Measurements from ENCODE around the gene B3GALT5.

B3GALT5 gene

GRCh38 chr21:39648879-39649278 lies 36.1 kb downstream of the B3GALT5 start:
- DNase-seq, result no peak

DNA sequence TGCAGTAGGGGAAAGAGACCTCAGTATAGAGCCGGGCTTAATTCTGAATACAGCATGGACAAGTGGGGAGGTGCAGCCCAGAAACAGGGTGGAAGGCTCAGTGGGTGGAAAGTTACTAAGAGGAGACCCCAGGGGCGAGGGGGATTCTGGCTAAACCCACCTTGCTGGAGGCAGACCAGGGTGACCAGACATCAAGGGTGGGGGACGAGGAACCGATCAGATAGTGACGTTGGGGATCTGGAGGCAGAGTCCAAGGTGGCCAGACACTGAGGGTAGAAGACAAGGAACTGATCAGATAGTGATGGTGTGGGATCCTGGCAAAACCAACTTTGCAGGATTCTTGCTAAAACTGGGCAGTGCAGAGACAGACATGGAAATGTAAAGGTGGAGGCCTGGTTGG lies 36.8 kb downstream of the B3GALT5 start:
- no peak for DNase-seq

- DNase-seq, result no peak
These were observed 37.6 kb downstream of the B3GALT5 start for GRCh38 chr21:39650306-39650705.

GRCh38 chr21:39650801-39651200 lies 38.1 kb downstream of the B3GALT5 start:
- no peak for DNase-seq

DNA sequence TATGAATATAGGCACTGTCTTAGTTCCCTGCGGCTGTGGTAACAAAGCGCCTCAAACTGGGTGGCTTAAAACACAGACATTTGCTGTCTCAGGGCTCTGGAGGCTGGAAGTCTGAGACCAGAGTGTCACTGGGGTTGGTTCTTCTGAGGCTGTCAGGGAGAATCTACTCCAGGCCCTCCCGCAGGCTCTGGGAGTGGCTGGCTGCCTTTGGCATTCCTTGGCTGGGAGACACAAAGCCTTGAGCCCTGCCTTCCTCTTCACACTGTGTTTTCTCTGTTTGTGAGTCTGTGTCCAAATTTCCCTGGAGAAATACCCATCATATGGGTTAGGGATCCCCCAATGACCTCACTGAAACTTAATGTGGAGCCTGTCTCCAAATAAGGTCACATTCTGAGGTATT lies 38.5 kb downstream of the B3GALT5 start:
- DNase-seq, result no peak

DNA sequence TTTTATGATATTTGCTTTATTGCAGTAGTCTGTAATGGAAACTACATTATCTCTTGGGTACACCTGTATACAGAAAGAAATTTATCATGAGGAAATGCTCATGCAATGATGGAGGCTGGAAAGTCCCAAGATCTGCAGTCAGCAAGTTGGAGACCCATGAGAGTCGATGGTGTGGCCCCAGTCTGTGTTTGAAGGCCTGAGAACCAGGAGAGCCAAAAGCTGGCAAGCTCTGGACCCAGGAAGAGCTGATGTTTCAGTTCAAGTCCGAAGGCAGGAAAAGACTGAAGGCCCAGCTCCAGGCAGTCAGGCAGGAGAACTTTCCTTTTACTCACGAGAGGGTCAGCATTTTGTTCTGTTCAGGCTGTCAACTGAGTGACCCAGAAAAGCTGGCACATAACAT lies 42.2 kb downstream of the B3GALT5 start:
- DNase-seq, result no peak

- DNase-seq, result no peak
These were observed 42.8 kb downstream of the B3GALT5 start for GRCh38 chr21:39655589-39655988.

GRCh38 chr21:39656209-39656608 lies 43.5 kb downstream of the B3GALT5 start:
- no peak for DNase-seq

GRCh38 chr21:39657091-39657689 lies 44.5 kb downstream of the B3GALT5 start:
- DNase-seq, result no peak

DNA sequence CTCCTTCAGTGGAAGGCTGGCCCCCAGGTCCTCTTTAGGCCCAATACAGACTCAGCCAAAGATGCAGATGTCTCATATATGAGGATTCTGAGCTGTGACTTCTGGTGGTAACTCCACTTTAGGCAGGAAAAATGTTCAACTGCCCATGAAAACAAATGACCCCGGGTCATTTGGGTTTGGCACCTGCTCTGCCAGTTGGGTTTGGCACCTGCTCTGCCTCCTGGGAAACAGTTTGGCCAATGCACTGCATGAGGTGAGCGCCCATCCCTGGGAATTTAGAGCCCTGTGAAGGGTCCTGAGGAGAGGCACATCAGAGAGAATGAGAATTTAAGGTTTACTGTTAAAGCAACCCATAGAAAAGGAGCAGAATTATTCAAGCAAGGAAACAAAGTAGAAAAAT lies 45.3 kb downstream of the B3GALT5 start:
- no peak for DNase-seq

DNA sequence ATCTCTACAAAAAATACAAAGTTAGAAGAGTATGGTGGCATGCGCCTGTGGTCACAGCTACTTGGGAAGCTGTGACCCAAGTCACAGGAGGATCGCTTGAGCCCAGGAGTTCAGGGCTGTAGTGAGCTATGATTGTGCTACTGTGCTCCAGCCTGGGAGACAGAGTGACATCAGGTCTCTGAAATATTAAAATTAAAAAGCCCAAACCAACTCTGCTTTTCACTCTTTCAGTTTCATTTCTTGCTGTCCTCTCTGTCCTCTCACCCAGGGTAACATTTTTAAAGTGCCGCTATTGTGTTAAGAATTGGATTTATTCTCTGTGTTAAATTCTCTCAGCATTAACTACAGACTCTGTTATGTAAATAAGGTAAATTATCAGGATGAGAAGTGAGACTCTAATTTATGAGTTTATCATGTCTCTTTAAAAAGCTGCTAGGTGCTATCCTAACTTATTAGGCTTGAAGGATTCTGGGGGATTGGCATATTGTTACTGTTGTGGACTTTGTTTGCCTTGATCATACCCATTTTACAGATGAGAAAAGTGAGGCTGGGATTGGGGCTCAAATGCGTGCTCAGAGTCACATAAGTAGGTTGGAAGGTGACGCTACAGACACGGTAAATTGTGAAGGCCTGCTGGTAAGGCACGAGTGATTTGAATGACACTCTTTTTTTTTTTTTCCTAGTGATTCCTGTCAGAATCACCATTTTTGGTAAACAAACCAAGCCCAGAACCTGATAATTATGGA lies 46.5 kb downstream of the B3GALT5 start:
- no peak for DNase-seq

DNA sequence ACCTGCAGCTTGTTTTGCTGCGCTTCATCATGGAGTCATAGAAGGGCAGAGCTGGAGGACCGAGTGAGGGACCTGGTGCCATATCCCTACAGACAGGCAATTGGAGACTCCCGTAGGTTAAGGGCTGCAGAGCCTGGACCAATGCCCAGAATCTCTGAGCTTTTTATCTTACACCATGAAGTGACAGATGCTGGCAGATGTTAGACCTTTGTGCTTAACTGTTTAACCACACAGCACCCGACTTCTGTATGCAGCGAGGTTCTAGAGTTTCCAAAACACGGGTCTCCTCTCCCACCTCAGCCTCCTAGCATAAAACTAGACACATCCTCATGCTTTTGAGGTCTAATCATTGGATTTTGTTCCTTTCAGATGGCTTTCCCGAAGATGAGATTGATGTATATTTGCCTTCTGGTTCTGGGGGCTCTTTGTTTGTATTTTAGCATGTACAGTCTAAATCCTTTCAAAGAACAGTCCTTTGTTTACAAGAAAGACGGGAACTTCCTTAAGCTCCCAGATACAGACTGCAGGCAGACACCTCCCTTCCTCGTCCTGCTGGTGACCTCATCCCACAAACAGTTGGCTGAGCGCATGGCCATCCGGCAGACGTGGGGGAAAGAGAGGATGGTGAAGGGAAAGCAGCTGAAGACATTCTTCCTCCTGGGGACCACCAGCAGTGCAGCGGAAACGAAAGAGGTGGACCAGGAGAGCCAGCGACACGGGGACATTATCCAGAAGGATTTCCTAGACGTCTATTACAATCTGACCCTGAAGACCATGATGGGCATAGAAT lies 47.6 kb downstream of the B3GALT5 start:
- no peak for DNase-seq

DNA sequence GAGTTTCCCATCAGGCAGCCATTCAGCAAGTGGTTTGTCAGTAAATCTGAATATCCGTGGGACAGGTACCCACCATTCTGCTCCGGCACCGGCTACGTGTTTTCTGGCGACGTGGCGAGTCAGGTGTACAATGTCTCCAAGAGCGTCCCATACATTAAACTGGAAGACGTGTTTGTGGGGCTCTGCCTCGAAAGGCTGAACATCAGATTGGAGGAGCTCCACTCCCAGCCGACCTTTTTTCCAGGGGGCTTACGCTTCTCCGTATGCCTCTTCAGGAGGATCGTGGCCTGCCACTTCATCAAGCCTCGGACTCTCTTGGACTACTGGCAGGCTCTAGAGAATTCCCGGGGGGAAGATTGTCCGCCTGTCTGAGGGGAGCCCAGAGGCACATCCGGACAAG lies 48.4 kb downstream of the B3GALT5 start:
- no peak for DNase-seq

DNA sequence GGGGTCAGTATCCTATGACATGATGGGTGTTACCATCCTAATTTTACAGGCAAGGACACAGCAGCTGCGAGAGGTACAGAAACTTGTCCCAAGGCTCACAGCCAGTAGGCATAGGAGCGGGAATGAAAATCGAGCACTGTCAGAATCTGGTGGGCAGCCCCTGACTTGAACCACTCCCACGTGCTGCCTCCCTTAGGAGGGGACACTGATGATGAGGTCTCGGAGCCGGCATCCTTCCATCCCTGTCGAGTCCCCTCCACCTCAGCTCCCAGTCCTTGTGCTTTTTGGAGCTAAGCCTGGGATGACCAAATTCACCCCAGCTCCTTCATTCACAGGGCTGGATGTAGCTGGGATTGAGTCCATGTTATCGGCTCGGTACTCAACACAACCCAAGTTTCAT lies 49.0 kb downstream of the B3GALT5 start:
- no peak for DNase-seq

- DNase-seq, result no peak
These were observed 49.7 kb downstream of the B3GALT5 start for GRCh38 chr21:39662411-39662953.

DNA sequence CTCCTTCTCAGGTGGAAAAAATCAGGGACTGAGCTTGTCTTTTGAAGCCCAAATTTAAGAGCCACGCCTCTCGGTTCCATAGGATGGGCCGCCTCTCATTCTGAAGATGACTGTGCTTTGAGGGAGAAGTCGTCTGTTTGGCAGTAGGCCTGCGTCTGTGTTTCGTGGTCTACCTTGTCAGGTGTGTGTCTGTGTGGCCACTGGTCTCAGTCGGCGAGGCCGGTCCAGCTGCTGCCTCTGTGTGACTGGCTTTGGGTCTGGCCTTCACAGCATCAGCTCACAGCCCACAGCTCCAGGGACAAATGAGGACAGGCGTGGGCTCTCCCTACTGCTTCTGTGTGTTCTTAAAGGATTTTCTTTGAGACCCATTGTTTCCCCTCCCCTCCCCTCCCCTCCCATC lies 50.3 kb downstream of the B3GALT5 start:
- no peak for DNase-seq

DNA sequence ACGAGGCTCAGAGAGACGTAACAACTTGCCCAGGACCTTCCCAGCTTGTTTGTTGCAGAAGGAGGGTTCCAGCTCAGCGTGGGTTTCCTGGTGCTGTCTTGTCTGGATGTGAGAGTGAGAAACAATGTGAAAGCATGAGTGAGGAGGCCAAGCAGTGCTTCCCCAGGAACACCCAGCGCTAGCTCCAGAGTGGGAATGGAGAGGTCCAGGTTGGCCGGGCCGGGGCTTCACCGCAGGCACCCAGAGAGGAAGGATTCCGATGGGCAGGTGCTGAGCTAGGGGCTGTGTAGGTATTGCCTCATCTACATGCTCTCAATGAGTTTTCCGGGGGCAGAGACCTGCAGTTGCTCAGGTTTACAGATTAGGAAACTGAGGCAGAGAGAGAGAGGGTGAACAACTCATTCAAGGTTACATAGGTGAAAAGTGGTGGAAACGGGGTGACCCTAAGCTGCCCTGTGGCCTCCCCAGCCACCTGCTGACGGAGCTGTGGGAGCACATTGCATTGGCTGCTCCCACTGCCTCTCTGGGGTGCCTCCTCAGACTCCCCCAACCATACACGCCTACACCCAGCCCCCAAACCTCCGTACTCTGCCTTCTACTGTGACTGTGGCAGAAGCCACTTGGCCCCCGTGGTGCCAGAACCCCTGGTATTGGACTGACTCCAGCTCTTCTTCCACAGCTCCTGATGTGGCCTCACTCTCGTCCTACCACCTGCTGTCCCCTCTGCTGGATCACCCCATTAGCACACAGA lies 51.2 kb downstream of the B3GALT5 start:
- no peak for DNase-seq

DNA sequence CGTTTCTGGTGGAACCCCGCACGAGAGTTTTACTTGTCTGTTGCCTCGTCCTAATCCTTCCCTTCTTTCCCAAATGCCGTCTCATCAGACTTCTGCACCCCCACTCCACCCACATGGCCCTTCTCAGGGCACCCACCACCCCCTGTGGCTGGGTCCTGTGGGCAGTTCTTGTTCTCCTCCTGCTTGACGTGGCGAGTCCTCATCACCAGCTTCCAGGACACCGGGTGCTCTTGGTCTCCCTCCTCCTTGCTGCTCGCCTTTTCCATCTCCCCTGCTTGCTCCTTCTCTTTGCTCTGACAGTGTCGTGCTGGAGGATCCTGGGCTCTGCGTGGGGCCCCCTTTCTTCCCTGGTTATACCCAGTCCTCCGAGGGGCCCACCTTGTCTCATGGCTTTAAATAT lies 51.8 kb downstream of the B3GALT5 start:
- no peak for DNase-seq

- DNase-seq, result no peak
These were observed 53.3 kb downstream of the B3GALT5 start for GRCh38 chr21:39666026-39666425.

- DNase-seq, result no peak
These were observed 54.1 kb downstream of the B3GALT5 start for GRCh38 chr21:39666681-39667315.

DNA sequence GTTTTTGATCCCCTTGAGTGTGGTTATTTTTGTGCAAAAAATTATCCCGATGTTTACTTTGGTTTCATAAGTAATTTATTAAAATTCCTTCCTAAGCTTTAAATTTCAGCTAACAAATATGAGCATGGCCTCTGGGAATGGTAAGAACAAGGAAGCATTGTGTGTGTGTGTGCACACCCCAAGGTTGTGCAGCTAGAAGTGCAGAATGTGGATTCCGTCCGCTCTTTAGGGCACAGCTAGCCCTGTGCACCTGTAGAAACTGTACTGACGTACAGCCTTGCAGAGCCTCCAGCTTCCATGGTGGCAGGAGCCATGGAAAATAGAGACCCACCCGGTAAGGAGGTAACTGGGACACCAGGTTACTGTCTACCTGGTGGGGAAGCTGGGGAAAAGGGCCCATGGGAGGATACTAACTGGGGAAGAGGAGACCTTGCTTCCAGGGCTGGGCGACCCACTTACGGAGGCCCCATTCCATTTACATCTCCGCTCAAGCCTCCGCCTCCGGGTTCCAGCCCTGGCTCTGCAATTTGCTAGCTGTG lies 54.7 kb downstream of the B3GALT5 start:
- no peak for DNase-seq

- DNase-seq, result no peak
These were observed 55.6 kb downstream of the B3GALT5 start for GRCh38 chr21:39668369-39668768.

Measured in stimulated activated CD4-positive, alpha-beta T cell treated with anti-CD3 and anti-CD28 coated beads, Interleukin-2, amount 100 ng/mL, for 24 hours (primary cell).